ENCODE results near the gene HTRA2. TPM values are rescaled to one million over a fixed set of nuclear protein-coding genes. Genes with fewer than 3 reads are reported as not detected.

The HTRA2 gene
- total RNA-seq, 1 donor from 2014 or later: 53.1 TPM

DNA sequence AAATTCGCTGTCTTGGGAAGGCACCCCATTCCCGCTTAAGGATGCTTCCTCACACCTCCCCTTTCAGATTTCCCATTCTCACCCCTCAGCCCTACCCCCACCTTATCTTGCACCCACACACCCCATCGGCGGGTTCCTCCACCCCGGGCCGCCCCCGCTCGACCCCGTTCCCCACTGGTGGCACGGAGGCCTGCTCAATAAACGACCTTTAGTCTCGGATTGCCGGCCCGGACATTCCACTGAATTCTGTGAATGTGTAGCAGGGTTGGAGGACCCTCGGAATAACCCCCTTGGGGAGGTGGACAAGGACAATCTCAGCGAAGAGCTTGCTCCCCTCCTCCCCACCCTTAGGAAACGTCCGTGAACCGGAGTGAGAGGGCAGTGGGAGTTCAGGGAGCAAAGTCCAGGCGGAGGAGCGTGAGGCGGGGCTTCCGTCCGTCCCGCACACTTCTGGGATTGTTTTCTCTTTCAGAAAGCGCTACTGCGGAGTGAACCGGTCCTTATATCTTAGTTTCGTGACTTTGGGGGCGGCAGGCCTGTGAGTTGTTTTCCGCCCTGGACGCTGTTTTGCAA lies 27.5 kb upstream of the HTRA2 start:
- Mint-ChIP-seq H3K4me3 (peak overlapping the region; percentile 81), H3K4me1 (peaks cover 69% of the 10 kb centered on the region), H3K27me3 (peaks cover 38% of the 10 kb centered on the region), H3K9me3 (no peaks in the 10 kb centered on the region), H3K27ac (peak overlapping the region; percentile 61), H3K36me3 (ENCODE audit: low read depth) (peaks cover 27% of the 10 kb centered on the region)
- DNase-seq (no peak), ATAC-seq (ENCODE audit: low read depth) (no peak)
- intact Hi-C loops (cut with micrococcal nuclease): loop anchor here (10.0 kb wide), 2 partner anchors 153 to 333 kb away; partner anchors contain the start of genes HK2 and SEMA4F
- POLR2A ChIA-PET: interaction anchor here (1.1 to 2.3 kb wide), 3 partner anchors 10 to 27 kb away, joined by 3 to 10 read pairs (median 4); partner anchors contain the start of genes AUP1 and HTRA2
- CTCF ChIA-PET: no interaction called here
- TF ChIP-seq, protein P1, sequence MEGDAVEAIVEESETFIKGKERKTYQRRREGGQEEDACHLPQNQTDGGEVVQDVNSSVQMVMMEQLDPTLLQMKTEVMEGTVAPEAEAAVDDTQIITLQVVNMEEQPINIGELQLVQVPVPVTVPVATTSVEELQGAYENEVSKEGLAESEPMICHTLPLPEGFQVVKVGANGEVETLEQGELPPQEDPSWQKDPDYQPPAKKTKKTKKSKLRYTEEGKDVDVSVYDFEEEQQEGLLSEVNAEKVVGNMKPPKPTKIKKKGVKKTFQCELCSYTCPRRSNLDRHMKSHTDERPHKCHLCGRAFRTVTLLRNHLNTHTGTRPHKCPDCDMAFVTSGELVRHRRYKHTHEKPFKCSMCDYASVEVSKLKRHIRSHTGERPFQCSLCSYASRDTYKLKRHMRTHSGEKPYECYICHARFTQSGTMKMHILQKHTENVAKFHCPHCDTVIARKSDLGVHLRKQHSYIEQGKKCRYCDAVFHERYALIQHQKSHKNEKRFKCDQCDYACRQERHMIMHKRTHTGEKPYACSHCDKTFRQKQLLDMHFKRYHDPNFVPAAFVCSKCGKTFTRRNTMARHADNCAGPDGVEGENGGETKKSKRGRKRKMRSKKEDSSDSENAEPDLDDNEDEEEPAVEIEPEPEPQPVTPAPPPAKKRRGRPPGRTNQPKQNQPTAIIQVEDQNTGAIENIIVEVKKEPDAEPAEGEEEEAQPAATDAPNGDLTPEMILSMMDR (IDR thresholded peaks at IDR 0.05): no peak

DNA sequence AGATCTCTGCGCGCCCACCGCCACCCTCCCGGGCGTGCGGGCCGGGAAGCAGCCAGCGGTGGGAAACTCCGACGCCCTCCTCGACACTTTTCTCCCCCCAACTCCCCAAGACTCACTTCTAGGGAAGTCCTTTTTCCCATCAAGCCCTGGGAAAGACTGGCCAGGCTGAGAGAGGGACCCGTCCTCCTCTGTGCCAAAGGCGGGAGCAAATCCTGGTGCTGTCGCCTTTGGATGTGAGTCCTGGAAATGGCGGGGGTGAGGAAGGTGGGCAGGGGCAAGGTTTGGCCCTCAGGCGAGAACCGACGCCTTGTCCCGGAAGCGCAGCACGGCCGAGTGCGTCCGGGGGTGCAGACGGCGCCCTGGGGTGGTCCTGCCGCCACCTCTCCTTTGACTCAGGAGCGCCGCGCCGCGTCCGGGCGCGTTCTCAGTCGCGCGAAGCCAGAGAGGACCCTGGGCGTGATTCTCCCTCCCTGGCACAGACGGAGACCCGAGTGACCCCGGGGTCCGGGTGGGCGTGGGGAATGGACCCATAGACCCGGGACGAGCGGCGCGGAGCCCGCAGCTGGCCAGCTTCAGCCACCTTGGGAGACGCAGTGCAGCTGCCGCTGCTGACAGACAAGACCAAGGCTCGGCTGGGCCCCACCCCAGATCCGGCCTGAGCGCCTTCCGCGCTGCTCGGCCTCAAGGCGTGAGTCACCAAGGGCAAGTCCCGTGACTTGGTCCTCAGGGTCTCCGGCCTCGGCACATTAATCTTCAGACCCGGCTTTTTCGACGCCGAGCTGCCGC lies 26.8 kb upstream of the HTRA2 start:
- TF ChIP-seq, protein P1 (IDR thresholded peaks at IDR 0.05): no peak
- CTCF ChIA-PET: interaction anchor here (0.7 to 2.5 kb wide), 6 partner anchors 17 to 86 kb away, joined by 3 to 12 read pairs (median 4); partner anchors contain the start of genes CCDC142 and TTC31
- DNase-seq (peak; percentile 67), ATAC-seq (ENCODE audit: low read depth) (peak; percentile 39)
- peak overlapping the region; percentile 63 for H3K27ac Mint-ChIP-seq
- intact Hi-C loops (cut with micrococcal nuclease): loop anchor here (1.0 to 10.0 kb wide), 5 partner anchors 20 to 332 kb away; partner anchors contain the start of genes C2orf81, HK2, SEMA4F and TTC31
- no peaks in the 10 kb centered on the region for H3K9me3 Mint-ChIP-seq
- peaks cover 38% of the 10 kb centered on the region for H3K27me3 Mint-ChIP-seq
- peaks cover 70% of the 10 kb centered on the region for H3K4me1 Mint-ChIP-seq
- peaks cover 33% of the 10 kb centered on the region for H3K36me3 Mint-ChIP-seq (ENCODE audit: low read depth)
- POLR2A ChIA-PET: interaction anchor here (0.7 to 2.8 kb wide), 9 partner anchors 12 to 82 kb away, joined by 3 to 35 read pairs (median 5); partner anchors contain the start of genes AUP1, CCDC142, HTRA2 and MRPL53
- peak overlapping the region; percentile 81 for H3K4me3 Mint-ChIP-seq

DNA sequence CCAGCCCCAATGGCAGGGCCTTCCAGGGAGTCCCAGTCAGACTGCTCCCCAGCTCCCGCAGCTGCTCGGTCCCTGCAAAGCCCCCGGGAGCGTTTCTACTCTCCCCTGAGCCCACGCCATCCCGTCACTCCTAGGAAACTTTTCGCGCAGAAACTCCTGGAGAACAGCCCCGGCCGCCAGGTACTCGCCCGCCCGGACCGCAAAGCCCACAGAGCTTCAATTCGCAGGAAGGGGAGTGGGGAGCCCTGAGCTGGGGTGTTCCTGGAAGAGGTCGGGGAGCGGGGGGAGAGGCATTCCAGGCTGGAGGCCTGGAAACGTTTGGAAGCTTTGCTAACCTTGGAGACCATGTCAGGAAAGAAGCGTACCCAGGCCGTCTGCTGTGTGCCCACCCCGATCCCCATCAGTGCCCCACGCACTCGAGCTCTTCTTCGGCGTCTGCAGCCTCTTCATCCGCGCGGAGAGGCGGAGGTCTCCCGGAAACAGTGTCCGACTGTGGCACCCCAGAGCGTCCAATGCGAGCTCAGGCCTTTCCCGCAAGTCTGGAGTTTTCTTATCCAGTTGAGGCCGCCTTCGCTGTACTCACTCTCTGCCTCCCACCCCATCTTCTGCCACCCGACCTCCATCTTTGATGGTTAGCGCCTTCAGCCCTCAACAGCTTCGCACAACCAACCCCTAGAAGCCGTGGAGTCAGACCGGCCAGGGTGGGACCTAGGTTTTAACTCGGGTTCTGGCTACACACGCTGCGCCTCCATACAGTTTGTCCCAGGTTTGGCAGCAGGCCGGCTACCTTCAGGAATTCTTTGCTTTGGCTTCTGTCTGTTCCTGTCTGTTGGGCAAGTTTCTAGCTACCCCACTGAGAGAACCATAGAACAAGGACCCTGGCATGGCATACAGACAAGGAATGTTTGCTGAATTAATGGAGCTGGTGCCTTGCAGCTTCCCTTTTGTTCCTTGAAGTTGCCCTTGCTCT lies 25.9 kb upstream of the HTRA2 start:
- TF ChIP-seq, protein P1 (IDR thresholded peaks at IDR 0.05): no peak
- peaks cover 33% of the 10 kb centered on the region for H3K36me3 Mint-ChIP-seq (ENCODE audit: low read depth)
- H3K9me3 Mint-ChIP-seq: no peaks in the 10 kb centered on the region
- intact Hi-C loops (cut with micrococcal nuclease): loop anchor here (1.0 to 10.0 kb wide), 5 partner anchors 20 to 331 kb away; partner anchors contain the start of genes C2orf81, HK2, SEMA4F and TTC31
- peaks cover 70% of the 10 kb centered on the region for H3K4me1 Mint-ChIP-seq
- peak overlapping the region; percentile 81 for H3K4me3 Mint-ChIP-seq
- ChIA-PET POLR2A (interaction anchor here (0.7 to 2.8 kb wide), 13 partner anchors 9 to 85 kb away, joined by 3 to 35 read pairs (median 5); partner anchors contain the start of genes AUP1, CCDC142, DQX1 and HTRA2), CTCF (interaction anchor here (0.7 to 2.5 kb wide), 8 partner anchors 16 to 86 kb away, joined by 3 to 12 read pairs (median 4); partner anchors contain the start of genes CCDC142, MRPL53 and TTC31)
- peaks cover 31% of the 10 kb centered on the region for H3K27me3 Mint-ChIP-seq
- ATAC-seq (ENCODE audit: low read depth) (no peak), DNase-seq (no peak)
- peak overlapping the region; percentile 63 for H3K27ac Mint-ChIP-seq

DNA sequence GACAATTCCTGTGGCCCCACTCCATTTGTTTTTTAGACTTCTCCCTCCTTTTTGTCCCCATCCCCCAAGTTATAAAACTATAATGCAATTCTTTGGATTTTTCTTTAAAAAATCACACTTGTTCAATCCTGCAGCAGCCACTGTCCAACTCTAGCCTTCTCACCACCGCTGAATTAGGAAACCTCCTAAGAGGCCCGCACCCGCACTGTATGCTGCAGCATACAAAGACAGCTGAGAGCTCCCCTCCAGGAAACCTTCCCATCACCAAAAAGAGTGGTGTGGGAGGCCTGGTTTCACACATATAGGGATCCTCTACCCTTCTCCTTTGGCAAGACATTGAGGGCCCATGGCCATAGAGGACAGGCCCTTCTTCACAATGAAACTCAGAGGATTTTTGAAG lies 25.1 kb upstream of the HTRA2 start:
- ChIA-PET CTCF (interaction anchor here (1.0 to 2.5 kb wide), 3 partner anchors 32 to 85 kb away, joined by 3 to 12 read pairs (median 8); partner anchors contain the start of gene MRPL53), POLR2A (interaction anchor here (1.1 to 2.8 kb wide), 5 partner anchors 11 to 84 kb away, joined by 3 to 35 read pairs (median 4); partner anchors contain the start of genes AUP1, DQX1, HTRA2 and INO80B)
- DNase-seq (no peak), ATAC-seq (ENCODE audit: low read depth) (no peak)
- Mint-ChIP-seq H3K4me1 (peaks cover 65% of the 10 kb centered on the region), H3K9me3 (no peaks in the 10 kb centered on the region), H3K27me3 (peaks cover 26% of the 10 kb centered on the region), H3K27ac (no peak overlapping the region), H3K4me3 (peak overlapping the region; percentile 63), H3K36me3 (ENCODE audit: low read depth) (peaks cover 33% of the 10 kb centered on the region)
- intact Hi-C loops (cut with micrococcal nuclease): loop anchor here (10.0 kb wide), 2 partner anchors 150 to 330 kb away; partner anchors contain the start of genes HK2 and SEMA4F
- TF ChIP-seq, protein P1 (IDR thresholded peaks at IDR 0.05): no peak

All from activated B cell treated with CpG ODN at 0.5 μM for 24 hours (primary cell).